Effector memory CD4-positive, alpha-beta T cell (primary cell): ENCODE measurements around the gene GBF1.

Experiments
- DNase-seq, 3 donors: peaks; one replicate each; pipeline ENCODE4 v3.0.0-alpha.2; 2020
- H3K27ac ChIP-seq: 2 replicates; pipeline ENCODE4 v1.7.0; 2013; ENCODE audit warnings: mild to moderate bottlenecking, low read length, moderate library complexity; ENCODE audit not compliant: insufficient read depth, poor library complexity, severe bottlenecking
- H3K27me3 ChIP-seq: replicated peaks from 2 replicates; pipeline ENCODE4 v1.7.0; 2013; ENCODE audit warnings: mild to moderate bottlenecking, low read length; ENCODE audit not compliant: insufficient read depth, control insufficient read depth, poor library complexity, severe bottlenecking
- H3K36me3 ChIP-seq: 2 replicates; pipeline ENCODE4 v1.7.0; 2013; ENCODE audit warnings: mild to moderate bottlenecking, low read length, moderate library complexity; ENCODE audit not compliant: control insufficient read depth, insufficient read depth
- H3K4me1 ChIP-seq: 2 replicates; pipeline ENCODE4 v1.7.0; 2013; ENCODE audit warnings: low read length, mild to moderate bottlenecking; ENCODE audit not compliant: control insufficient read depth, insufficient read depth, poor library complexity, severe bottlenecking
- H3K4me3 ChIP-seq: 2 replicates; pipeline ENCODE4 v1.7.0; 2013; ENCODE audit warnings: low read length, low read depth, mild to moderate bottlenecking; ENCODE audit not compliant: insufficient read depth, poor library complexity, severe bottlenecking
- H3K9me3 ChIP-seq: 2 replicates; pipeline ENCODE4 v1.7.0; 2013; ENCODE audit warnings: mild to moderate bottlenecking, low read length, moderate library complexity; ENCODE audit not compliant: control insufficient read depth

The GBF1 gene

DNA sequence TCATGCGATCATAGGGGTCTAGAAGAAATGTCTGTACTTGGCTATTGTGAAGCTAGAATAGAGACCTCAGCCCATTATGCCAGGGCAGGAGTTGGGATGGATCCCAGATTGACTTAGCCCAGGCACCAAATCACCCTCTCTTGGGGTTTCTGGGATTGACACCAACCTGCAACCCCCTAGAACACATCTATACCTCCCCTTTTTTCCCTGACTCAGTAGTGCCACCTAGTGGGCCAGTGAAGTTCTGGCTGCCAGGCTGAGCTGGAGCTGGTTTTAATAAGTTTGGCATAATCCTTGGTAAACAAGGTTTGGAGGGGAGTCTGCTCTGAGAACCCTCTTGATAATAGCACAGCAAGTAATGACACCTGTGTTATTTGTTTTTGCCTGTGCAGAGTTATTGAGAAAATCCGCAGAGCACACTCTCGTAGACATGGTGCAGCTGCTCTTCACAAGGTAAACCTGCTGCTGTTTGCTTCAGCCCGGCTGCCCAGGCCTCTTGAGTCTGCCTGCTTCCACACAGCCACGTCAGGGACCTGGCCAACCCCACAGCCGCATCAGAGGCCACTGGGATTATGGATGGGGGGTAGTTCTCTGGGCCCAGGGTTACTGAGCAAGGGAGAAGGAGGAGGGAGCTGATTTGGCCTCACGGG lies 106.9 kb downstream of the GBF1 start:
- peak; percentile 37 to 58 (median 44) for DNase-seq
- Histone ChIP-seq H3K4me1 (no peaks in the 10 kb centered on the region), H3K9me3 (no peaks in the 10 kb centered on the region), H3K36me3 (peaks cover 51% of the 10 kb centered on the region), H3K27ac (no peak overlapping the region), H3K27me3 (no peaks in the 10 kb centered on the region), H3K4me3 (no peak overlapping the region)

- Histone ChIP-seq H3K36me3 (peaks cover 61% of the 10 kb centered on the region), H3K27ac (no peak overlapping the region), H3K27me3 (no peaks in the 10 kb centered on the region), H3K4me3 (no peak overlapping the region), H3K4me1 (no peaks in the 10 kb centered on the region), H3K9me3 (no peaks in the 10 kb centered on the region)
- DNase-seq = no peak
Measured at GRCh38 chr10:102354451-102354850, 109.1 kb downstream of the GBF1 start.

DNA sequence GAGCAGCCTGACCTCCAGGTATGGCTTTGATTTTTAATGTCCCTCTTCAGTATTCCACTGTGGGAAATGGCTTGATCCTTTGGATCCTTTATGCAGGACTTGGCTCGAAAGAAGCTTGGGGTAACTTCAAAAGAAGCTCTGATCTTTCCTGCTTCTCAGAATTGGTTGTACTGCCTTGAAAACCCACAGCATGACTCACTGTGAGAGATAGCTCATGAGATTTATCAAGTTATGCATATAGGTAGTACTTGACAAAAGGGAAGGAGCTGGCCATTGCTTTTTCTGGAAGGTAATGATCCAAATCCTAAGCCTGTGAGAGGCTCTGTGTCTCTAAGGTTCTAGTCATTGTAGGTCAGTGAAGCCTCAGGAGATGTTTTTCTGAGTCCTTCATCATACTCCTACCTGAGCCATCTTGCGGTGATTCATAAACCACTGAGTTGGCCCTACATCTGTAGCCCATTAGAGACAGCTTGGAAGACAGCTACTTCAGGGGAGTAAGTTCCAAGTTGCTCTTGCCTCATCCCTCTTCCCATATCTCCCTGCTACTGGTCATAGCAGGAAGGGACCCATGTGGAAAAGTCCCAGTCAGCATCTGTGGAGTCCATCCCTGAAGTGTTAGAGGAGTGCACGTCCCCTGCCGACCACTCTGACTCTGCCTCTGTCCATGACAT lies 113.5 kb downstream of the GBF1 start:
- Histone ChIP-seq H3K36me3 (peaks cover 79% of the 10 kb centered on the region), H3K4me1 (no peaks in the 10 kb centered on the region), H3K4me3 (no peak overlapping the region), H3K27me3 (no peaks in the 10 kb centered on the region), H3K9me3 (no peaks in the 10 kb centered on the region), H3K27ac (no peak overlapping the region)
- no peak for DNase-seq

DNA sequence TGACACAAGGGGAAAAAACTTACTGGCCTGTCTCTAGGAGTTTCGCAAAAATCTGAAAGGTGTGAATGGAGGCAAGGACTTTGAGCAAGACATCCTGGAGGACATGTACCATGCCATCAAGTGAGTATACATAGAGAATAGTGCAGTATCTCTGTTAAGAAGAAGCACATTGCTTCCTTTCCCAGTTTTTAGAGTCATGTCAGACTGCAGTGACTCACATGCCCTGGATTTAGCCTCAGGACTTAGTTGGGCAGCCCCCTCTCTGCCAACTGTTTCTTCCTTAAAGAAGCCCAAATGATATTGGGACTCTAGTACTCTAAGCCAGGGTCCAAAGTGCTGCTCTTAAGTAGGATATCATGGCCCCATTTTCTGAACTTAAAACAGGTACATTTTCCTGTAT lies 122.1 kb downstream of the GBF1 start:
- no peak for DNase-seq
- no peaks in the 10 kb centered on the region for H3K4me1 ChIP-seq
- H3K9me3 ChIP-seq = no peaks in the 10 kb centered on the region
- no peak overlapping the region for H3K4me3 ChIP-seq
- H3K36me3 ChIP-seq = peaks cover 83% of the 10 kb centered on the region
- no peaks in the 10 kb centered on the region for H3K27me3 ChIP-seq
- no peak overlapping the region for H3K27ac ChIP-seq

DNA sequence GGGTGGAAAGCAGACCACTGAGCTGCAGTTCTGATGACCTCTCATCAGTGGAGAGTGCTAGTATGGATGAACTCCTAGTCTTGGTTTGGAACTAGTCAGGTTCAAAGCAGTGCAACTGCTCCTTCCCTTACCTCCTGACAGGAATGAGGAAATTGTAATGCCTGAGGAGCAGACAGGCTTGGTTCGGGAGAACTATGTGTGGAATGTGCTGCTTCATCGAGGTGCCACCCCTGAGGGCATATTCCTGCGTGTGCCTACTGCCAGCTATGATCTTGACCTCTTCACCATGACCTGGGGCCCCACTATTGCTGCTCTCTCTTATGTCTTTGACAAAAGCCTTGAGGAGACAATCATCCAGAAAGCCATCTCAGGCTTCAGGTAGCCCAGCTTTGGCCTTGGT lies 122.7 kb downstream of the GBF1 start:
- peaks cover 83% of the 10 kb centered on the region for H3K36me3 ChIP-seq
- H3K4me3 ChIP-seq = no peak overlapping the region
- H3K4me1 ChIP-seq = no peaks in the 10 kb centered on the region
- DNase-seq = no peak
- no peaks in the 10 kb centered on the region for H3K9me3 ChIP-seq
- no peak overlapping the region for H3K27ac ChIP-seq
- H3K27me3 ChIP-seq = no peaks in the 10 kb centered on the region

DNA sequence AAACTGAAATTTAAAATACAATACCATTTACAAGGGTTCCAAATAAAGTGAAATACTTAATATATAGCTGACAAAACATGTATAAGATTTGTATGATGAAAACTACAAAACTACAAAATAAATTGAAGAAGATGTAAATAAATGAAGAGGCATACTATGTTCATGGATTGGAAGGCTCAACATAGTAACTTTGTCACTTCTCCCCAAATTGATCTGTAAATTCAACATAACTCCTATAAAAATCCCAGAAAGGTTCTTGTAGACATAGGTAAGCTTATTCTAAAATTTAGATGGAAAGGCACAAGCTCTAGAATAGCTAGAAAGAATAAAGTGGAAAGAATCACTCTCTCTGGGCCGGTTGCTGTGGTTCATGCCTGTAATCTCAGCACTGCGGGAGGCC lies 126.0 kb downstream of the GBF1 start:
- H3K27me3 ChIP-seq = no peaks in the 10 kb centered on the region
- no peak overlapping the region for H3K27ac ChIP-seq
- H3K9me3 ChIP-seq = no peaks in the 10 kb centered on the region
- no peaks in the 10 kb centered on the region for H3K4me1 ChIP-seq
- no peak for DNase-seq
- no peak overlapping the region for H3K4me3 ChIP-seq
- peaks cover 81% of the 10 kb centered on the region for H3K36me3 ChIP-seq

- DNase-seq = no peak
- no peaks in the 10 kb centered on the region for H3K4me1 ChIP-seq
- no peak overlapping the region for H3K4me3 ChIP-seq
- H3K27ac ChIP-seq = no peak overlapping the region
- no peaks in the 10 kb centered on the region for H3K9me3 ChIP-seq
- peaks cover 67% of the 10 kb centered on the region for H3K36me3 ChIP-seq
- no peaks in the 10 kb centered on the region for H3K27me3 ChIP-seq
Measured at GRCh38 chr10:102375250-102375649, 129.9 kb downstream of the GBF1 start.

DNA sequence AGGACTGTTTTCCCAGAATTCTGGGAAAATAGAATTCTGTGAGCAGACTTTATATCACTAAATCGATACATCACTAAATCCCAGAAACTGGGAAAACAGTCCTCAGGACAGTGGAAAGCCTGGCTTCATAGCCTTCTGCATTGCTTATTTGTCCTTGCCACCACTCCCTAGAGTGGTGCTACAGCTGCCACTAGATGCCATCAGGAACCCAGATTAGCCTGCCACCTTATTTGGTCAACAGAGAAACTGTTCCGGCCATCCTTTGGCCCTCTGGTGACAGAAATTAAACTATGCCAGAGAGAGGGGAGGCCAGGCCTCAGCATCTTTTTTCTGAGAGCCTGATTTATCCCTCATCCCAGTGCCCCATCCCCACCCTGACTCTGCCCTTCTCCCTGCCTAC lies 130.5 kb downstream of the GBF1 start:
- no peaks in the 10 kb centered on the region for H3K4me1 ChIP-seq
- H3K27ac ChIP-seq = no peak overlapping the region

GRCh38 chr10:102376901-102377300 lies 131.6 kb downstream of the GBF1 start:
- Histone ChIP-seq H3K4me1 (no peaks in the 10 kb centered on the region), H3K9me3 (no peaks in the 10 kb centered on the region), H3K27ac (no peak overlapping the region), H3K4me3 (no peak overlapping the region), H3K27me3 (no peaks in the 10 kb centered on the region), H3K36me3 (peaks cover 67% of the 10 kb centered on the region)
- DNase-seq = no peak

More for the DNA sequence above, 130.5 kb downstream of the GBF1 start:
- DNase-seq = no peak
- H3K27me3 ChIP-seq = no peaks in the 10 kb centered on the region
- no peak overlapping the region for H3K4me3 ChIP-seq
- H3K9me3 ChIP-seq = no peaks in the 10 kb centered on the region
- peaks cover 67% of the 10 kb centered on the region for H3K36me3 ChIP-seq

DNA sequence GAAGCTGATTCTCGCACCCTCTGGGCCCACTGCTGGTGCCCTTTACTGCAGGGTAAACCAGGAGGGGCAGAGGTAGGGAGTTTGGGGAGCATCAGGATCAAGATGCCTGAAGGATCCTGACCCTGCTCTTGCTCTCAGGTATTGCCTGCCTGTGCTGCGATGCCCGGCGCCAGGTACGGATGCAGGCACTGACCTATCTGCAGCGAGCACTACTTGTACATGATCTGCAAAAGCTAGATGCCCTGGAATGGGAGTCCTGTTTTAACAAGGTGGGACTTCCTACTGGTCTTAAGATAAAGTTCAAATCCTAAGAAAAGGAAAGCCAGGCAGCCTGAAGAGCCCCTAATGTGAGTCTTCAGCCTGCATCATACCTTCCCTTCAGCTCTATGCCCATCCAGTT lies 134.1 kb downstream of the GBF1 start:
- Histone ChIP-seq H3K27ac (no peak overlapping the region), H3K27me3 (no peaks in the 10 kb centered on the region), H3K36me3 (peaks cover 61% of the 10 kb centered on the region), H3K9me3 (no peaks in the 10 kb centered on the region), H3K4me3 (no peak overlapping the region), H3K4me1 (no peaks in the 10 kb centered on the region)
- no peak for DNase-seq
